Prostate gland (tissue), 2 donors: ENCODE data around the gene PTPN2.

Experiments
- POLR2A ChIP-seq: fragments of 450-650 bp; IDR thresholded peaks from one replicate; pipeline ENCODE4 v1.6.1; 2016; ENCODE audit warnings: antibody characterized with exemption, mild to moderate bottlenecking
- POLR2AphosphoS5 ChIP-seq: sonication (generic); formaldehyde crosslinking; IDR thresholded peaks from one replicate; pipeline ENCODE4 v1.6.1; 2017; ENCODE audit warnings: antibody characterized with exemption
- TF ChIP-seq, protein P1 (sequence below), 4 experiments: fragments of 200-600 bp in 2 of 4; fragments of 450-650 bp in 2 of 4; sonication (generic) in 2 of 4; IDR thresholded peaks; 1 replicate in 3 of 4; 2 replicates in 1 of 4; pipeline ENCODE4 v1.5.1; 2016 to 2019; ENCODE audit warnings: antibody characterized with exemption in 4 of 4, mild to moderate bottlenecking in 2 of 4, moderate library complexity in 2 of 4

- TF ChIP-seq, protein P1, sequence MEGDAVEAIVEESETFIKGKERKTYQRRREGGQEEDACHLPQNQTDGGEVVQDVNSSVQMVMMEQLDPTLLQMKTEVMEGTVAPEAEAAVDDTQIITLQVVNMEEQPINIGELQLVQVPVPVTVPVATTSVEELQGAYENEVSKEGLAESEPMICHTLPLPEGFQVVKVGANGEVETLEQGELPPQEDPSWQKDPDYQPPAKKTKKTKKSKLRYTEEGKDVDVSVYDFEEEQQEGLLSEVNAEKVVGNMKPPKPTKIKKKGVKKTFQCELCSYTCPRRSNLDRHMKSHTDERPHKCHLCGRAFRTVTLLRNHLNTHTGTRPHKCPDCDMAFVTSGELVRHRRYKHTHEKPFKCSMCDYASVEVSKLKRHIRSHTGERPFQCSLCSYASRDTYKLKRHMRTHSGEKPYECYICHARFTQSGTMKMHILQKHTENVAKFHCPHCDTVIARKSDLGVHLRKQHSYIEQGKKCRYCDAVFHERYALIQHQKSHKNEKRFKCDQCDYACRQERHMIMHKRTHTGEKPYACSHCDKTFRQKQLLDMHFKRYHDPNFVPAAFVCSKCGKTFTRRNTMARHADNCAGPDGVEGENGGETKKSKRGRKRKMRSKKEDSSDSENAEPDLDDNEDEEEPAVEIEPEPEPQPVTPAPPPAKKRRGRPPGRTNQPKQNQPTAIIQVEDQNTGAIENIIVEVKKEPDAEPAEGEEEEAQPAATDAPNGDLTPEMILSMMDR (IDR thresholded peaks at IDR 0.05), result no peak
- TF ChIP-seq POLR2AphosphoS5 (no peak), POLR2A (no peak)
Observed at GRCh38 chr18:12770469-12771219, 113.4 kb downstream of the PTPN2 start.
